ENCODE measurements around the gene GLYR1. TPM values are rescaled to one million over a fixed set of nuclear protein-coding genes. Genes with fewer than 3 reads are reported as not detected.
A peak's percentile ranks its signal among the peaks of the same experiment; 100 is the strongest.

GLYR1 gene
- total RNA-seq, 1 donor from 2014 or later, result 53.0 TPM

DNA sequence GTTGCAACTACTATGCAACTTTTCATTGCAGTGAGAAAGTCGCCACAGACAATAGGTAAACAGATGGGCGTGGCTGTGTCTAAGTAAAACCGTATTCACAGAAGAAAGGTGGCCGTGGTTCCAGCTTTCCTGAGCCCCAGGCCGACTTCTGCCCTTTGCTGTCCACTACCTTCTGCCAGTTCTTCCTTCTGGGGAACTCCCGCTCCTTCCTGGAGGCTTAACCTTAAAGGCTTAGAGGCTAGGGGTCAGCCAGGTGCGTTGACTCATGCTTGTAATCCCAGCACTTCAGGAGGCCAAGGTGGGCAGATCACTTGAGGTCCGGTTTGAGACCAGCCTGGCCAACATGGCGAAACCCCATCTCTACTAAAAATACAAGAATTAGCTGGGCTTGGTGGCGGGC is 56.8 kb downstream of the GLYR1 start:
- no peaks in the 10 kb centered on the region for H3K27me3 ChIP-seq
- DNase-seq (ENCODE audit: low spot score), result no peak

DNA sequence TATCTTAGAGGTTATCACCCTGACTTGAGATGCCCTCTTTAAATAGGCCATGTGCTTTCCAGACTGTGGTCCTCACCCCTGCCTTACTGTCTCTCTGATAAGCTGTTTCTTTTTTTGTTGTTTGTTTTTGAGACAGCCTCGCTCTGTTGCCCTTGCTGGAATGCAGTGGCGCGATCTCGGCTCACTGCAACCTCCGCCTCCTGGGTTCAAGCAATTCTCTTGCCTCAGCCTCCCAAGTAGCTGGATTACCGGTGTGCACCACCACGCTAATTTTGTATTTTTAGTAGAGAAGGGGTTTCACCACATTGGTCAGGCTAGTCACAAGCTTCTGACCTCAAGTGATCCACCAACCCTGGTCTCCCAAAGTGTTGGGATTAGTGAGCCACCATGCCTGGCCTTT is 58.2 kb downstream of the GLYR1 start:
- Mint-ChIP-seq H3K36me3 (no peaks in the 10 kb centered on the region), H3K9me3 (no peaks in the 10 kb centered on the region), H3K27me3 (ENCODE audit: insufficient read depth, low read depth) (peaks cover 2% of the 10 kb centered on the region), H3K27ac (peak overlapping the region; percentile 85), H3K4me3 (peak overlapping the region; percentile 30), H3K4me1 (peaks cover 17% of the 10 kb centered on the region)
- H3K27me3 ChIP-seq, result no peaks in the 10 kb centered on the region
- H3K9ac ChIP-seq, result no peak overlapping the region
- peak overlapping the region; percentile 0 for H2AFZ ChIP-seq (replicated peaks)
- H3K27ac ChIP-seq, result no peak overlapping the region
- H3K4me3 ChIP-seq, result no peak overlapping the region
- no peak for DNase-seq (ENCODE audit: low spot score)
- no peaks in the 10 kb centered on the region for H3K9me3 ChIP-seq (ENCODE audit: low read depth)
- TF ChIP-seq EZH2 (IDR thresholded peaks at IDR 0.05) (no peak), EZH2phosphoT487 (IDR thresholded peaks at IDR 0.05) (no peak)
- TF ChIP-seq, protein P1, sequence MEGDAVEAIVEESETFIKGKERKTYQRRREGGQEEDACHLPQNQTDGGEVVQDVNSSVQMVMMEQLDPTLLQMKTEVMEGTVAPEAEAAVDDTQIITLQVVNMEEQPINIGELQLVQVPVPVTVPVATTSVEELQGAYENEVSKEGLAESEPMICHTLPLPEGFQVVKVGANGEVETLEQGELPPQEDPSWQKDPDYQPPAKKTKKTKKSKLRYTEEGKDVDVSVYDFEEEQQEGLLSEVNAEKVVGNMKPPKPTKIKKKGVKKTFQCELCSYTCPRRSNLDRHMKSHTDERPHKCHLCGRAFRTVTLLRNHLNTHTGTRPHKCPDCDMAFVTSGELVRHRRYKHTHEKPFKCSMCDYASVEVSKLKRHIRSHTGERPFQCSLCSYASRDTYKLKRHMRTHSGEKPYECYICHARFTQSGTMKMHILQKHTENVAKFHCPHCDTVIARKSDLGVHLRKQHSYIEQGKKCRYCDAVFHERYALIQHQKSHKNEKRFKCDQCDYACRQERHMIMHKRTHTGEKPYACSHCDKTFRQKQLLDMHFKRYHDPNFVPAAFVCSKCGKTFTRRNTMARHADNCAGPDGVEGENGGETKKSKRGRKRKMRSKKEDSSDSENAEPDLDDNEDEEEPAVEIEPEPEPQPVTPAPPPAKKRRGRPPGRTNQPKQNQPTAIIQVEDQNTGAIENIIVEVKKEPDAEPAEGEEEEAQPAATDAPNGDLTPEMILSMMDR (IDR thresholded peaks at IDR 0.05), result no peak
- no peaks in the 10 kb centered on the region for H3K36me3 ChIP-seq
- peaks cover 11% of the 10 kb centered on the region for H3F3A ChIP-seq (ENCODE audit: low read depth)
- peaks cover 11% of the 10 kb centered on the region for H3K4me1 ChIP-seq
- H3K79me2 ChIP-seq (ENCODE audit: low read depth), result no peaks in the 10 kb centered on the region
- H3K4me2 ChIP-seq, result no peak overlapping the region
- H4K20me1 ChIP-seq (ENCODE audit: low read depth), result no peaks in the 10 kb centered on the region

More for the DNA sequence above, 56.8 kb downstream of the GLYR1 start:
- Histone ChIP-seq H3K9me3 (ENCODE audit: low read depth) (no peaks in the 10 kb centered on the region), H3K4me1 (peaks cover 11% of the 10 kb centered on the region), H2AFZ (replicated peaks) (no peak overlapping the region), H3K36me3 (no peaks in the 10 kb centered on the region), H3K79me2 (ENCODE audit: low read depth) (no peaks in the 10 kb centered on the region), H4K20me1 (ENCODE audit: low read depth) (no peaks in the 10 kb centered on the region), H3K4me3 (no peak overlapping the region), H3K4me2 (no peak overlapping the region), H3K27ac (no peak overlapping the region), H3K9ac (no peak overlapping the region), H3F3A (ENCODE audit: low read depth) (peaks cover 11% of the 10 kb centered on the region)
- Mint-ChIP-seq H3K4me1 (peaks cover 12% of the 10 kb centered on the region), H3K9me3 (no peaks in the 10 kb centered on the region), H3K27me3 (ENCODE audit: insufficient read depth, low read depth) (peaks cover 2% of the 10 kb centered on the region), H3K4me3 (no peak overlapping the region), H3K27ac (no peak overlapping the region), H3K36me3 (no peaks in the 10 kb centered on the region)
- TF ChIP-seq EZH2phosphoT487 (IDR thresholded peaks at IDR 0.05) (no peak), EZH2 (IDR thresholded peaks at IDR 0.05) (no peak)
- TF ChIP-seq, protein P1 (IDR thresholded peaks at IDR 0.05), result no peak

DNA sequence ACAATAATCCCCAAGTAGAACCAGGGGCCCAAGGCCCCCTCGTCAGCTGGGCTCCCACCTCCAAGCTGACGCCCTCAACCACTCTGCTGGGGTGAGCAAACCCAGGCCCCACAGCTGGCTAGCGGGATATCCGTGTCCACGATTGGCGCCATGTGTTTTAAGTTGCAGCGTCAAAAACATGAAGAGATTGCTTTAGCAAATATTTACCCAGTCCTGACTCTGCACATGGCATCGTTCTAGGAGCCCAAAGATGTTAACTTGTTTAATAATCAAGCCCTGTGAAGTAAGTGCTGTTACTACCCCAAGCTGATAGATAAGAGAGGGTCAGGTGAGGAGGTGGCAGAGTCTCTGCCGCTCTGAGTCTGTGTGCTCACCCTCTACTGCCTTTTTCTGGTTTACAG is 58.6 kb downstream of the GLYR1 start:
- Histone ChIP-seq H3K79me2 (ENCODE audit: low read depth) (no peaks in the 10 kb centered on the region), H3K4me3 (no peak overlapping the region), H3F3A (ENCODE audit: low read depth) (peaks cover 11% of the 10 kb centered on the region), H3K4me1 (peaks cover 11% of the 10 kb centered on the region), H4K20me1 (ENCODE audit: low read depth) (no peaks in the 10 kb centered on the region), H3K36me3 (no peaks in the 10 kb centered on the region), H3K9me3 (ENCODE audit: low read depth) (no peaks in the 10 kb centered on the region), H3K27me3 (no peaks in the 10 kb centered on the region), H2AFZ (replicated peaks) (peak overlapping the region; percentile 0), H3K4me2 (peak overlapping the region; percentile 45), H3K9ac (no peak overlapping the region), H3K27ac (no peak overlapping the region)
- no peak for DNase-seq (ENCODE audit: low spot score)
- no peaks in the 10 kb centered on the region for H3K9me3 Mint-ChIP-seq
- H3K36me3 Mint-ChIP-seq, result no peaks in the 10 kb centered on the region
- peaks cover 2% of the 10 kb centered on the region for H3K27me3 Mint-ChIP-seq (ENCODE audit: insufficient read depth, low read depth)
- TF ChIP-seq EZH2 (IDR thresholded peaks at IDR 0.05) (no peak), EZH2phosphoT487 (IDR thresholded peaks at IDR 0.05) (no peak)
- TF ChIP-seq, protein P1 (IDR thresholded peaks at IDR 0.05), result no peak
- H3K4me1 Mint-ChIP-seq, result peaks cover 17% of the 10 kb centered on the region
- H3K4me3 Mint-ChIP-seq, result peak overlapping the region; percentile 30
- peak overlapping the region; percentile 85 for H3K27ac Mint-ChIP-seq
